ENCODE results near the gene NTMT1.
"Not testable (repeated sequence)": the region's sequence is repeated elsewhere in the genome, so short reads cannot be mapped to it uniquely, and the experiment has no call there.

Gene NTMT1

GRCh38 chr9:129615407-129616285 lies 10.3 kb upstream of the NTMT1 start:
- no peak for DNase-seq

- DNase-seq: peak in 1 of 2 donors; percentile 61
These were observed 8.8 kb upstream of the NTMT1 start for GRCh38 chr9:129617167-129617566.

- peak in 1 of 2 donors; percentile 44 for DNase-seq
These were observed 5.9 kb upstream of the NTMT1 start for GRCh38 chr9:129619787-129620668.

DNA sequence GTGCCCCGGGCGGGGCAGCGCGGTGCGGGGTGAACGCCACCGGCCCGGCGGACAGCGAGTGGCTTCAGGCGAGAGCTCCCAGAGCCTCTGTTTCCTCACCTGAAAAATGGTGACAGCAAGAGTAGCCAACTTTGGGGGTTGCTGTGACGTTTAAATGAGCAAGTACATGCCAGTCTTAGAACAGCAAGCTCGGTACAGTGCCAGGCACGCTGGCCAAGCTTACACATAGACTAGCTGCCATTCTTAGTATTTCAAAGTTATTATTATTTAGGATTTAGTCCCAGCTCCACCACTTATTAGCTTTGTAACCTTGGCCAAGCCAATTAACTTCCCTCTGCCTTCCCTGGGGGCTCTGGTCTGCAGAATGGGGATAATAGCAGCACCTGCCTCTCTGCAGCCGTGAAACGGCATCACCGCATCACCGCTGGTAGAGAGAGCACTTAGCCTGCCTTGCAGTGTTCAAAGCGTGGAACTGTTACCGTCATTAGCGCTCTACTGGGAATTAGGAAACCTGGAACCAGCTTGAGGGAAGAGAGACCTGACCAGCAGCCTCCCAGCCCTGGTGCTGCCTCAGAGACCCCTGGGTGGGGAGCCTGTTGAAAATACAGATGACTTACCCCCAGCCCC lies 5.2 kb upstream of the NTMT1 start, which contains the start of gene C9orf50:
C9orf50 (minus strand) TSS at position 433 of the 627 bp plus-strand sequence. CDS start 527 bp downstream, outside the sequence.
- no peak for DNase-seq

DNA sequence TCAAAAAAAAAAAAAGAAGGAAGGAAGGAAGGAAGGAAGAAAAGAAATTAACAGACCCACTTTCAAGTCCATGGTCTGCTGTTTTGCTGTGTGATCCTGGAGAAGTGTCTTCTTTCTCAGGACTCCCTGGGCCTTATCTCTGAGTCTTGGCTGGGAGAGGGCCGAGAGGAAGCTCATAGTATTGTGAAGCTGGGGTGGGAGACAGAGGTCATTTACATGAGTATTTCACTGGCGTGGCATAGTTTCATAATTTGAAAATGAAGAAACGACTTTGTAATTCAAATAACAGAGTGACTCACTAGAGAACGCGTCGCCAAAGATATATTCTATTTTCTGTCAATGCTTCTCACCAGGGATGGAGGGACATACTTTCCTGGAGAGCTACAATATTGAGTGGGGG lies 2.6 kb upstream of the NTMT1 start:
- DNase-seq: peak; percentile 82 to 94

- peak; percentile 50 to 54 for DNase-seq
These were observed 1.7 kb upstream of the NTMT1 start for GRCh38 chr9:129624168-129624759.

DNA sequence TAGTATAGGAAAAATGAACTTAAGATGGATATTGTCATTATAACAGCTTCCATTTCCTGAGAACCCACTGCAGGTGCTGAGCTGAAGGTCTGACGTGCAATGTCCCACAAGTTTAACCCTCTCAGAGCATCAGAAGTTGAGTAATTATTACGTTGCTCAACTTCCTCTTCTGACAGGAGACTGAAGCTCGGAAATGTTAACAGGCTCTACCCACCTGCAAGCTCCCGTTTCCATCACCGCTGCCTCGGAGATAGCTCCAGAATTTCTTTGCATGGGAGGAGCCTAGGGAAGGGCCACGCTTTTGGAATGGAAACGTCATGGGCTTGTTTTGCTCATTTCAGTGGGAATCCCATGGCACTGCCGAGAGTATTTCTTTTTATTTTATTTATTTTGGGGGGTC lies 1.0 kb upstream of the NTMT1 start:
- DNase-seq: peak; percentile 74 to 78

- peak; percentile 25 to 39 for DNase-seq
These were observed 792 bp downstream of the NTMT1 start for GRCh38 chr9:129626625-129627284.

DNA sequence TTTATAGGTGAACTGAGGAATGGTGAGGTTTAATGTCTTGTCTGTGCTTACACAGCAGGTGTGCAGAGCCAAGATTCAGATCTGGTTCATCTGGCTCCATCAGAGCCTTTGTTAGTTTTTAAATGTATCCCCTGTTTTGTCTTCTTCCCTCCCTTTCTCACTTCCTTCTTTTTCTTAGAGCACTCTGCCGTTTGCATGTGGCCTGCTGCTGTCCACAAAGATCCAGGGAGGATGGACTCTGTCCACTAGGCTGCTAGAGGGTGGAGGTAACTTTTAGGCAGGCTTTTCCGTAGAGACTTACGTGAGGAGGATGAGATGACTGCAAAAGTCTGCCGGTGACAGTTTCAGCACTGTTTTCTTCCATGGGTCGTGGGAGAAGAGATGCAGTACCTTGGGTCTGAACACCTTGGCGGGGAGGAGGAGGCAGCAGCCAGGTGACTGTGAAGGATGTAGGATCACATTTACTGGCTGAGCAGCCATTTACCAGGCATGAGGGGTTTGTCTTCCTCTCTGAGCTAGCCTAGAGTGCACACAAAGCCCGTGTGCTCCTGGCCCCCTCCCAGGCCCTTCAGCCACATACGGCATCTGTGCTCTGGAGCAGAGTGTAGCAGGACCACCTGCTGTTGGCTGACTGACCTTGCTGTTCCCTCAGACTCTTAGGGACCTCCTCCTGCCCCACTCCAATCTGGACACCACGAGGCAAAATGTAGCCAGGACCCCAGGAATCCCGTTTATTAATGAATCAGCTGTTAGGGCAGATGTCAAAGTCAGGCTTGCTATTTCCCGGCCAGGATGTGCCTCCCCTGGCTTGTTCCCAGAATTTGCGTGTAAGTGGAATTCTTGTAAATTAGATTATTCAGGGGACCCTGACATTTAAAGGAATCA lies 1.8 kb downstream of the NTMT1 start:
- no peak for DNase-seq

- DNase-seq: no peak
These were observed 2.7 kb downstream of the NTMT1 start for GRCh38 chr9:129628709-129629108.

DNA sequence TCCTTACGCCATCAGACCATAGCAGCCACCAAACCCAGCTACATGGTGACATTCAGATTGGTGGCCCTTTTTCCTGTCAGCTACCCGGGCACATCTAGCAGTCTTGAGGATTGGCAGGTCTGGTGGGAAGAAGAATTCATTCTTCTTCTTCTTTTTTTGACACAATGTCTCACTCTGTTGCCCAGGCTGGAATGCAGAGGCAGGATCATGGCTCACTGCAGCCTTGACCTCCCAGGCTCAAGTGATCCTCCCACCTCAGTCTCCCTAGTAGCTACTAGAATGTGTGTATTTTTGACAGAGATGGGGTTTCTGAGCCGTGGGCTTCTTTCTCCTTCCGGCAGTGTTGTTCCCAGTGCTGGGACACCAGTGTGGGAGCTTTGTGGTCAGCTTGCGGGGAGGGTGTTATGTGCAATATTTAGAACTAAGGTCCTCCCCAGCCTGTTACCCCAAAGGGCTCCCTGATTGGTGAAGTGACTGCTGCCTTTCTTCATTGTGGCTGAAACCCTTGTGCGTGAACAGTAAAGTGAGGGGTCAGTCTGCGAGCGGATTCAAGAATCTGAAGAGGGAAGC lies 3.4 kb downstream of the NTMT1 start:
- peak; percentile 58 to 80 for DNase-seq

DNA sequence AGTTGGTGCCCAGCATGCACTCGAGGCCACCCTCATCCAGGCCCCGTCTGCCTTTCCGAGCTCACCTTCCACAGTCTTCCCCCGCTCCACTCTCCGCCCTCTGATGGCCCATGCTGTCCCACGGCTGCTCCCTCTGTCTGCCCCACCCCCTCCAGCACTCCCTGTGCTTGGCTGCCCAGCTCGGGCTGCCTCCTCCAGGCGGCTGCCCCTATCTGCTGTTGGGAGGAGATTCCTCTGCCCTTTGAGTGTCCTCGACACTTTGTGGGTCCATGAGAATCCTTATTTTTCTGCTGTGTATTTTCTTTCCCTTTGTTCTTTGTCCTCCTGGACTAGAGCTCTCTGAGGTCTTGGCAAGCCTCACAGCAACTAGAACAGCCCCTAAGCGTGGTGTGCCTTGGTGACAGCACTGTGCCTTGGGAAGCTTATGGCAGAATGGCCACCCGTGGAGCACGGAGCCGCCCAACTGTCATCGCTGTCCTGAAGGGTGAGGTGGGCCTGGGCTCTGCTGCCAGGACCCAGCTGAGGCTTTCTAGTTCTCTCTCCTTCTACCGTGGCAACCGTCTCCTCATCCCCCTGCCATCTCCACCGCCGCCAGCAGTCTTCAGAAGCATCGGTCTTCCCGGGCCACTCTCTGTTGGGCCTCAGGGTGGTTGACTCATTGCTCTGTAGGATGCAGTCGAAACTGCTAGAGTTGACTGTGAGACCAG lies 5.2 kb downstream of the NTMT1 start:
- DNase-seq: peak in 1 of 2 donors; percentile 57

DNA sequence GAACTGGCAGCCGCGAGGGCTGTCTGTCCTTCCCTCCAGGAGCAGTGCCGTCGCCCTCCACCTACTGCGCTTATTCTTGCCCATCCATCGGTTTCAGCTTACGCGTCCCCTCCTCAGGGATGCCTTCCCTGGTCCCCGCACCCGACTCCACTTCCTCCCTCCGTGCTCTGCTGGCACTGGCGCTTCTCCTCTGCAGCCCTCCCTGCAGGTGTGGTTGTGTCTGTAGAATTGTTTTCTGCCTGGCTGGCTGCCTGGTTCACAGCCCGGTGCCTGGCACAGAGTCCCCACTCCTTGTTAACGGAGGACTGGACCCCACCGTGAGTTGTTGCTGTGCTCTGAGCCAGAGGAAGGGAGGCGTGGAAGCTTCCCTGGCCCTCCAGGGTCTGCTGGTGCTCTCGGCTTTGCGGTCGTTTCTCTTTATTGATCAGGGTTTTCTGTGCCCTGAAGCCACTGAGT lies 5.7 kb downstream of the NTMT1 start:
- no peak for DNase-seq

DNA sequence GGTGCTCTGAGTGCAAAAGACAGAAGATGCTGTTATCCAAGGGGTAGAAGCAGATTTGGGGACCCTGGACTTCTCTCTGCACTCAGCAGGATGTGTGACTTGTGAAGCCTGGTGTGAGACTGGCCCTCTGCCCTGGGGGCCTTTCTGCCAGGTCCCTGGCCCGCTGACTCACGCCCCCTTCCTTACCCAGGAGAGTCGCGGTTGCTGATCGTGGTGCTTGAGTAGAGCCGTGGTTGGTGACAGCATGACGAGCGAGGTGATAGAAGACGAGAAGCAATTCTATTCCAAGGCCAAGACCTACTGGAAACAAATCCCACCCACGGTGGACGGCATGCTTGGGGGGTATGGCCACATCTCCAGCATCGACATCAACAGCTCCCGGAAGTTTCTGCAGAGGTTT lies 6.5 kb downstream of the NTMT1 start:
- no peak for DNase-seq

GRCh38 chr9:129633207-129633606 lies 7.2 kb downstream of the NTMT1 start:
- DNase-seq: no peak

DNA sequence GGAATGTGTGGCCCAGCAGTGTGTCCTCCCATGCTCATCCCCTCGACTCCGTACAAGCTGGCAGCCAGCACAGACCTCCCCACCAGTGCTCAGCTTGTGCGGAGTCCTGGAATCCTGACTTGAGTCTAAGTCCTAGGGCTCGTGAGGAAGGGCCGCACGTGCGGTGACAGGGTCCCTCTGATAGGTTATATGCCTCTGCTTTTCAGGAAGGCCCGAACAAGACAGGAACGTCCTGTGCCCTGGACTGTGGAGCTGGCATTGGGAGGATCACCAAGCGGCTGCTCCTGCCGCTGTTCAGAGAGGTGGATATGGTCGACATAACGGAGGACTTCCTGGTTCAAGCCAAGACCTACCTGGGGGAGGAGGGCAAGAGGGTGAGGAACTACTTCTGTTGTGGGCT lies 7.9 kb downstream of the NTMT1 start:
- no peak for DNase-seq

GRCh38 chr9:129635099-129636065 lies 9.4 kb downstream of the NTMT1 start:
- peak; percentile 42 to 64 for DNase-seq

- DNase-seq: not testable (repeated sequence)
These were observed 10.4 kb downstream of the NTMT1 start for GRCh38 chr9:129636343-129636742.

Data from inflammatory macrophage (primary cell).